ENCODE results near the gene IQCH. TPM values are rescaled to one million over a fixed set of nuclear protein-coding genes. Genes with fewer than 3 reads are reported as not detected.

Gene IQCH
- total and polyA plus RNA-seq, 9 of the 15 experiments (the other 6 are each of a cell fraction or from before 2014, with no cell fraction given): 1.8 to 3.9 (median 2.7) TPM

GRCh38 chr15:67327312-67327711 is 72.7 kb downstream of the IQCH start:
- DNase-seq (ENCODE audit: extremely low read depth in 1 of 4, low spot score in 3 of 4): no peak
- intact Hi-C loops (cut with micrococcal nuclease) (no loop called here), in situ Hi-C loops (cut with MboI) (no loop called here)
- Histone ChIP-seq H3K27me3 (ENCODE audit: control insufficient read depth in 2 of 2, insufficient read depth in 2 of 2, low read length in 2 of 2) (no peaks in the 10 kb centered on the region), H3K9ac (ENCODE audit: insufficient read depth in 1 of 2, low read depth in 2 of 2, low read length in 2 of 2) (no peak overlapping the region), H3K4me2 (ENCODE audit: insufficient read depth, low read length) (no peak overlapping the region), H2AFZ (ENCODE audit: low read depth, low read length) (no peak overlapping the region), H3K36me3 (ENCODE audit: control insufficient read depth, insufficient read depth, low read length) (no peaks in the 10 kb centered on the region), H3K9me1 (ENCODE audit: control insufficient read depth, insufficient read depth, low read length) (no peaks in the 10 kb centered on the region), H3K4me3 (no peak overlapping the region), H3K4me1 (replicated peaks in 1 of 2; ENCODE audit: control insufficient read depth in 2 of 2, insufficient read depth in 2 of 2, low read length in 2 of 2) (no peaks in the 10 kb centered on the region), H3K79me2 (ENCODE audit: control insufficient read depth, insufficient read depth, low read length) (no peaks in the 10 kb centered on the region), H4K20me1 (replicated peaks; ENCODE audit: control insufficient read depth, insufficient read depth, low read length) (no peaks in the 10 kb centered on the region), H3K9me3 (replicated peaks; ENCODE audit: control insufficient read depth, insufficient read depth, low read depth, low read length) (0 out of 2 replicates have a peak, but pooled peaks cover 2% of the 10 kb centered on the region), H3K27ac (ENCODE audit: extremely low read depth, low read depth, low read length) (no peak overlapping the region)
- no peak for FAIRE-seq
- ATAC-seq: no peak
- TF ChIP-seq BRCA1 (IDR thresholded peaks at IDR 0.05) (no peak), BRCA1 (CRISPR knock-in tag; IDR thresholded peaks at IDR 0.05) (no peak), ZNF551 (CRISPR knock-in tag; IDR thresholded peaks at IDR 0.05) (no peak), AFF1 (IDR thresholded peaks at IDR 0.05; ENCODE audit: low read depth in 1 of 2, partially characterized antibody in 2 of 2) (peak in 1 of 2 experiments; percentile 60), SMAD3 (CRISPR knock-in tag; conservative IDR thresholded peaks at IDR 0.05) (no peak), TEAD1 (CRISPR knock-in tag; IDR thresholded peaks at IDR 0.05) (no peak), CBX2 (IDR thresholded peaks at IDR 0.05; ENCODE audit: insufficient read depth, low read length, poor library complexity, severe bottlenecking) (no peak)
- no TSS peak for BruUV-seq (replicated peaks)
- WGBS (ENCODE audit: insufficient coverage, low coverage, missing lambda C conversion rate): 0% methylated on average over 1 of the region's 1 CpG
- CTCF ChIA-PET (ENCODE audit: low intra/inter-chr PET ratio): no interaction called here
- POLR2A ChIA-PET: interaction anchor here (1.8 kb wide), 1 partner anchor 11 kb away, joined by 3 read pairs; no protein-coding TSS in a partner anchor

Measured in K562 (cell line).